Activated CD4-positive, alpha-beta memory T cell treated with anti-CD3 and anti-CD28 coated beads for 36 hours (primary cell): ENCODE results near the gene ZMYND11. TPM values are rescaled to one million over a fixed set of nuclear protein-coding genes. Genes with fewer than 3 reads are reported as not detected.

Experiments used
- CTCF ChIA-PET: fragments of 350-600 bp; sonication (Branson Sonifier 250); formaldehyde crosslinking; loops from one replicate; lab custom pipeline; 2021; ENCODE audit warnings: antibody characterized with exemption, inconsistent platforms; lab: Charles Lee
- POLR2A ChIA-PET: fragments of 350-600 bp; sonication (Branson Sonifier 250); formaldehyde crosslinking; loops from one replicate; lab custom pipeline; 2021; ENCODE audit warnings: antibody characterized with exemption; lab: Charles Lee
- DNase-seq: peaks from one replicate; pipeline ENCODE4 v3.0.0-alpha.2; 2020
- H3K27ac Mint-ChIP-seq: one replicate; pipeline ENCODE4 v1.8.0; 2021; ENCODE audit warnings: mixed read lengths
- H3K27me3 Mint-ChIP-seq: one replicate; pipeline ENCODE4 v1.8.0; 2021; ENCODE audit warnings: mixed read lengths
- H3K36me3 Mint-ChIP-seq: one replicate; pipeline ENCODE4 v1.8.0; 2021; ENCODE audit warnings: mixed read lengths
- H3K4me1 Mint-ChIP-seq: one replicate; pipeline ENCODE4 v1.8.0; 2021; ENCODE audit warnings: low read depth, mixed read lengths
- H3K4me3 Mint-ChIP-seq: one replicate; pipeline ENCODE4 v1.8.0; 2021; ENCODE audit warnings: mild to moderate bottlenecking, mixed read lengths
- H3K9me3 Mint-ChIP-seq: one replicate; pipeline ENCODE4 v1.8.0; 2021; ENCODE audit warnings: mixed read lengths
- intact Hi-C: fragments of 100-400 bp; cut with micrococcal nuclease; formaldehyde crosslinking; loops from one replicate; pipeline ENCODE4 v1.15.1; 2023
- total RNA-seq, 2 experiments: library from RNA; stranded (reverse); gene quantifications; one replicate each; pipeline ENCODE4 v1.2.3, GENCODE V29; 2021

ZMYND11 gene
- 10 to 100 TPM; 15.9 to 19.4 TPM for total RNA-seq

DNA sequence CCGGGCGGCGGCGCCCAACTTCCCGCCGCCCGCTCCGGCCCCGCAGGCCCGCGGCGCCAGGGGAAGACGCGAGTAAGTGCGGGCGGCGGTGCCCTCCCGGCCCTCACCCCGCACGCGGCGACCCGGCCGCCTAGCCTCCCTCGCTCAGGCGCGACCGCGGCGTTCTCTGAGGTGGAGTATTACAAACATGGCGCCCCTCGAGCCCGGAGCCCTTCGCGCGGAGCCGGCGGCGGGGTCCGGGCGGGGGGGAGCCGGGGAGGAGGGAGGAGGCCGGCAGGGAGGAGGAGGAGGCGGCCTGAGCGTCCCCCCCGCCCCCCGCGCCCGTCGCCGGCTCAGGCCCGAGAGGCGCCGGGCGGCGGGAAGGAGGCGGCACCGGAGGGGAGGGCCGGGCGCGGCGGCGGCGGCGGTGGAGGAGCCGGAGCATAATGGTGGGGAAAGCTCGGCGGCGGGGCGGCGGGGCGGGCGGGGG, at the start of gene ZMYND11:
ZMYND11 (plus strand) TSS at position 324 of the 469 bp plus-strand sequence. CDS start 44,558 bp downstream, outside the sequence.
- Mint-ChIP-seq H3K27ac (peak within 1 kb of the TSS; percentile 90), H3K4me1 (peaks cover 25% of the 10 kb centered on the region), H3K27me3 (no peaks in the 10 kb centered on the region), H3K9me3 (no peaks in the 10 kb centered on the region), H3K36me3 (no peaks in the 10 kb centered on the region), H3K4me3 (peak within 1 kb of the TSS; percentile 79)
- ChIA-PET CTCF (no interaction called here), POLR2A (interaction anchor here (0.9 to 1.0 kb wide), 2 partner anchors 11 to 300 kb away, joined by 3 read pairs; no protein-coding TSS in a partner anchor)
- intact Hi-C loops: loop anchor here (5.0 kb wide), 1 partner anchor 67 kb away; no protein-coding TSS in a partner anchor
- DNase-seq: peak; percentile 68

DNA sequence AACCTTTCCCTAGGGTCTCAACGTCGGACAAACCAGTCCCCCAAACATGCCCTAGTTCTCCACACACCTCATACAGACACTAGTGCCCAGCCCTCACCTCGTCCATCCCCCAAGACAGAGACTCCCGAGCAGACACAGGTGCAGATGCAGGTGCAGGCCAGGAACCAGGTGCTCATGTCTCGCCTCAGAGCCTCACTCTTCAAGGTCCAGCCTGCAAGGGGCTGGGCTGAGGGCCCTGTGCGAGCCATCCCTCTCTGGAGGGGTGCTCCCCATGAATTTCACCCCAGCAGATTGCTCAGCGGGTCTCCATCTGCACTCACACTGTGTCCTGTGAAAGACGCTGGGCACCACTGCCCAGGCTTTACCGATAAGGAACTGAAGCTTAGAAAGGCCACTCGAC, 49.2 kb upstream of the ZMYND11 start:
- ChIA-PET CTCF (no interaction called here), POLR2A (no interaction called here)
- H3K27me3 Mint-ChIP-seq: peaks cover 8% of the 10 kb centered on the region
- no peak overlapping the region for H3K4me3 Mint-ChIP-seq
- DNase-seq: no peak
- H3K36me3 Mint-ChIP-seq: no peaks in the 10 kb centered on the region
- no peak overlapping the region for H3K27ac Mint-ChIP-seq
- H3K4me1 Mint-ChIP-seq: no peaks in the 10 kb centered on the region
- intact Hi-C loops: no loop called here
- no peaks in the 10 kb centered on the region for H3K9me3 Mint-ChIP-seq

DNA sequence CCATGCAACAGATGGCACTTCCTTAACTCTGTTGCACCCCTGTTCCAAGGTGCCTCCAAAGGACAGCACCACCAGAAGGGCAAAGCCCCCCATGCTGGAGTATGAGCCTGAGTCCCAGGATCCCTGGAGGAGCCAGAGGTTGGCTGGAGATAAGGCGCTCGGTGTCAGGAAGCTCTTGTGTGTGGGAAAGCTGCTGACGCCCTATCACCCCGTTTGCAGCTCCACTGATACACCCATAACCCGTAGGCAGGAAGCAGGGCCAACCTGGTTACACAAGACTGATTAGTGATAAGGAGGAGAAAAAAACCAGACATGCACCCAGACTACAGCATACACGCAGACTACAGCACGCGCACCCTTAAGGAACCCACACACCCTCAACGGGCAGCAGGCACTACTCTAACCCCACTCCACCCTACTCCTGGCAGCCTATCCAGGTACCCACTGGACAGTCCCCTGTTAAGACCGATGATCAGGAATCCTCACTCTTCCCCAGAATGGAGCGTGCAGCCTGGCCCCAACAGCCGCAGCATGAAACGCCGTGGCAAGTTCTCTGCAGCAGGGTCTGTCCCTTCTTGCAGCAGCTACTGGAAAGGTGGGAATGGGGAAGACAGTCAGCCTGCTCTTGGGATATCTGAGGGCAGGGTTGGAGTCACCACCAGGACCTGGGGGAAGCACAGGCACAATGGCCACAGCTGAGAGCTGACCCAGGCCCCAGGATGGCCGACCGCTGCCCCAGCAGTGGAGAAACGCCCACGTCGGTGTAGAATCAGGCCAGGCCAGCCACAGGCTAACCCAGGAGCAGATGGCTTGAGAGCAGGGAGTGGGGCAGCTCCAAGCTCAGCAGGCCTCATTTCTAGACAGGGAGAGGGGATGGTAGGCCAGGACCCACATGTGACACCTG, 47.8 kb upstream of the ZMYND11 start:
- CTCF ChIA-PET: no interaction called here
- Mint-ChIP-seq H3K36me3 (no peaks in the 10 kb centered on the region), H3K9me3 (no peaks in the 10 kb centered on the region), H3K4me1 (no peaks in the 10 kb centered on the region), H3K27ac (no peak overlapping the region), H3K27me3 (peaks cover 8% of the 10 kb centered on the region), H3K4me3 (no peak overlapping the region)
- no peak for DNase-seq
- intact Hi-C loops: no loop called here
- POLR2A ChIA-PET: no interaction called here

- CTCF ChIA-PET: no interaction called here
- H3K4me1 Mint-ChIP-seq: no peaks in the 10 kb centered on the region
- intact Hi-C loops: no loop called here
Measured at GRCh38 chr10:88253-88652, 47.0 kb upstream of the ZMYND11 start.

DNA sequence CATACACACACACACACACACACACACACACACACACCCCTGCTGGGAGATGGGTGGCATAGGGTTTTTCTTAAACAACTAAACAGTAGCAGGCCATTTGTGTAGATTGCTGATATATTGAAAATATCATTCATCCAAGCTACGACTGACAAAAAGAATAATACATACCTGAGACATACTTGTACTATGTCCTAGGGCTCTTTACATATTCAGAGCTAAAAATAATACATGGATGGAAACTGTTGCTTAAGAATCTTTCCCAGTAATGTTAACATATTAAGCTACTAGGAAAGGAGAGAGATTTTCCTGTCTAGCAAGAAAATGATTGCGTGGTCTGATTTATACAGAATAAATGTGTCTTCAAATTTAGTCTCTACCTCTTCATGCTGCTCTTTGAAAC, 46.0 kb upstream of the ZMYND11 start:
- ChIA-PET POLR2A (no interaction called here), CTCF (interaction anchor here (1.6 kb wide), 1 partner anchor 15 kb away, joined by 5 read pairs; no protein-coding TSS in a partner anchor)

More at GRCh38 chr10:88253-88652, 47.0 kb upstream of the ZMYND11 start:
- no peak overlapping the region for H3K27ac Mint-ChIP-seq
- no peak for DNase-seq
- no peaks in the 10 kb centered on the region for H3K9me3 Mint-ChIP-seq
- H3K4me3 Mint-ChIP-seq: no peak overlapping the region
- no peaks in the 10 kb centered on the region for H3K36me3 Mint-ChIP-seq
- POLR2A ChIA-PET: no interaction called here
- H3K27me3 Mint-ChIP-seq: peaks cover 6% of the 10 kb centered on the region

DNA sequence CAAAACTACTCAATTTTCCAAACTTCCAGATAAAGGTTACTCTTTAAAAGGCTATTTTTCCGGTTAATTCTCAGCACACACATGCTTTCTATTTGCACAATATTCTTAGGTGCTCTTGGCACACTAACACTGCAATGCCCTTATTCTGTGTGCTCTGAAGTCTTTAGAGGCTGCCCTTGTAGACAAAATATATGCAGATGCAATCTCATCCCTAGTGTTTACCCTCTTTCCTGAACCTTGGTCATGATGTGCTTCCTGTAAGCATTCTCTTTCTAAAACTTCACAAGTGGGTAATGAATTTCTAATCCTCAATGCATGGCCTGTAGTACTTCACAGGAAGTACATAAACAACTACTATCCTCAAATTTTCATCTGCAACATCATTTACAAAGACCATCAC, 45.1 kb upstream of the ZMYND11 start:
- POLR2A ChIA-PET: no interaction called here
- Mint-ChIP-seq H3K9me3 (peaks cover 11% of the 10 kb centered on the region), H3K36me3 (peaks cover 5% of the 10 kb centered on the region)

More for the DNA sequence above, 46.0 kb upstream of the ZMYND11 start:
- no peak overlapping the region for H3K4me3 Mint-ChIP-seq
- H3K36me3 Mint-ChIP-seq: no peaks in the 10 kb centered on the region
- intact Hi-C loops: no loop called here
- DNase-seq: no peak
- peaks cover 3% of the 10 kb centered on the region for H3K9me3 Mint-ChIP-seq
- H3K27ac Mint-ChIP-seq: no peak overlapping the region
- peaks cover 5% of the 10 kb centered on the region for H3K27me3 Mint-ChIP-seq
- H3K4me1 Mint-ChIP-seq: no peaks in the 10 kb centered on the region

GRCh38 chr10:91313-91712, 43.9 kb upstream of the ZMYND11 start:
- ChIA-PET CTCF (no interaction called here), POLR2A (no interaction called here)
- no peak for DNase-seq
- H3K36me3 Mint-ChIP-seq: peaks cover 8% of the 10 kb centered on the region
- no peaks in the 10 kb centered on the region for H3K4me1 Mint-ChIP-seq
- H3K9me3 Mint-ChIP-seq: peaks cover 21% of the 10 kb centered on the region
- intact Hi-C loops: no loop called here
- no peak overlapping the region for H3K4me3 Mint-ChIP-seq
- no peak overlapping the region for H3K27ac Mint-ChIP-seq
- H3K27me3 Mint-ChIP-seq: peaks cover 4% of the 10 kb centered on the region

More for the DNA sequence above, 45.1 kb upstream of the ZMYND11 start:
- DNase-seq: no peak
- no peaks in the 10 kb centered on the region for H3K4me1 Mint-ChIP-seq
- H3K27ac Mint-ChIP-seq: no peak overlapping the region
- H3K27me3 Mint-ChIP-seq: peaks cover 9% of the 10 kb centered on the region
- CTCF ChIA-PET: interaction anchor here (1.6 kb wide), 1 partner anchor 16 kb away, joined by 5 read pairs; no protein-coding TSS in a partner anchor
- H3K4me3 Mint-ChIP-seq: no peak overlapping the region
- intact Hi-C loops: no loop called here

DNA sequence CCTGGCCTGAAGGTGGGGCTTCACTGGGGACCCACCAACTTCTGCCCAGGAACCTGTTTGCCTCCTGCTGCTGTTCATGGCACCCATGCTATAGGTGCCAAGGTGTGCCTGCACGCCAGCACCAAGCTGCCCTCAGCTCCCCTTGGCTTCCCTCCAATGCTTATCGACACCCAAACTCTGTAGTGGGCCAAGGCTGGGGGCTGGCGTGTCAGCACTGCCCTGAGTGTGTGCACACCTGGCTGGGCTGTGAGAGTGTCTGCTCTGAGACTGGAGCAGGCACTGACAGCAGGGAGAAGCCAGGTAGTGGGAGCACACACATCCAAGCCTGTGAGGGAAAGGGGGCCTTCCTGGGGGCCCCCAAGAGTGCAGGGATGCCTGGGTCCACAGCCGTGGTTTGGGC, 43.1 kb upstream of the ZMYND11 start:
- ChIA-PET POLR2A (no interaction called here), CTCF (no interaction called here)
- intact Hi-C loops: no loop called here
- Mint-ChIP-seq H3K27me3 (peaks cover 4% of the 10 kb centered on the region), H3K4me3 (no peak overlapping the region), H3K36me3 (peaks cover 13% of the 10 kb centered on the region), H3K27ac (no peak overlapping the region), H3K9me3 (peaks cover 30% of the 10 kb centered on the region), H3K4me1 (no peaks in the 10 kb centered on the region)
- no peak for DNase-seq

DNA sequence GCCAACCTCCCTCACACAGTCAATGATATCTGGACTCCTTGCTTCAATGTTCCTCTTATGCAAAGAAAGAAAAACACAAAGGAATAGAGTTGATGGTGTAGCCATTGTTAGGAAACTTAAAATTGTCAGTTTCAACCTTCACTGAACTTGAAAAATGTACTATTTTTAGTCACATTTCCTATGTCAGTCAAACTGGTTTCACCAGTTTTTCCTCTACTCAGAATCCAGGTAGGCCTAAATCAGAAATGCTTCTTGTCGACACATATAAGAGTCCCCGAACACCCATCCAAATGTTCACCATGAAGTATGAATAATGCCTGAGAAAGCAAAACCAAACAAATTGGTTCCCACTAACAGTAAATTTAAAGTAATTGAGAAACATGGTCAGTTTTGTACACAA, 42.4 kb upstream of the ZMYND11 start:
- DNase-seq: no peak
- H3K4me1 Mint-ChIP-seq: no peaks in the 10 kb centered on the region
- ChIA-PET POLR2A (no interaction called here), CTCF (no interaction called here)
- peaks cover 16% of the 10 kb centered on the region for H3K36me3 Mint-ChIP-seq
- peaks cover 4% of the 10 kb centered on the region for H3K27me3 Mint-ChIP-seq
- intact Hi-C loops: no loop called here
- H3K9me3 Mint-ChIP-seq: peaks cover 36% of the 10 kb centered on the region
- H3K27ac Mint-ChIP-seq: no peak overlapping the region
- H3K4me3 Mint-ChIP-seq: no peak overlapping the region

- intact Hi-C loops: no loop called here
- no peak overlapping the region for H3K27ac Mint-ChIP-seq
- POLR2A ChIA-PET: no interaction called here
- H3K9me3 Mint-ChIP-seq: peaks cover 41% of the 10 kb centered on the region
- no peak for DNase-seq
- no peaks in the 10 kb centered on the region for H3K4me1 Mint-ChIP-seq
- peaks cover 4% of the 10 kb centered on the region for H3K27me3 Mint-ChIP-seq
- no peak overlapping the region for H3K4me3 Mint-ChIP-seq
- peaks cover 16% of the 10 kb centered on the region for H3K36me3 Mint-ChIP-seq
- CTCF ChIA-PET: no interaction called here
Measured at GRCh38 chr10:94613-95012, 40.6 kb upstream of the ZMYND11 start.

DNA sequence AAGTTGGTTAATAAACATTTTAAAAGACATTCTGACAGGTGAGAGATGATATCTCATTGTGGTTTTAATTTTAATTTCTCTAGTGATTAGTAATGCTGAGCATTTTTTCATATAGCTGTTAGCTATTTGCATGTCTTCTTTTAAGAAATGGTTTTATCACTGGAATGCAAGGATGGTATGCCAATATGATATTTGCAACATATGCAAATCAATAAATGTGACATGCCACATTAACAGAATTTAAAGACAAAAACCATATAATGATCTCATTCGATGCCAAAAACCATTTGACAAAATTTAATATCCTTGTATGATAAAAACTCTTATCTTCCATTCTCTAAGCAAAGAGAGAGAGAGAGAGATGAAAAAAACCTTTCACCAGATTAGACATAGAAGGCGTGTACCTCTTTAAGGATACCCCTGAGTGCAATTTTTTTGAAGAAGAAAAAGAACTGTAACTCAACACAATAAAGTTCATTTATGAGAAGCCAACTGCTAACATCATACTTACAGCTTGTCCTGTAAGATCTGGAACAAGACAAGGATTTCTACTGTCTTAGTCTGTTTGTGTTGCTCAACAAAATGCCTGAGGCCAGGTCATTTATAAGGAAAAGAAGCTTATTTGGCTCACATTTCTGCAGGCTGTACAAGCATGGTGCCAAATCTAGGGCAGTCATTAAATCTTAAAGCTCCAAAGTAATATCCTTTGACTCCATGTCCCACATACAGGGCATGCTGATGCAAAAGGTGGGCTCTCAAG, 39.7 kb upstream of the ZMYND11 start:
- ChIA-PET CTCF (no interaction called here), POLR2A (no interaction called here)
- no peak overlapping the region for H3K27ac Mint-ChIP-seq
- H3K4me3 Mint-ChIP-seq: no peak overlapping the region
- no peak for DNase-seq
- no peaks in the 10 kb centered on the region for H3K4me1 Mint-ChIP-seq
- peaks cover 41% of the 10 kb centered on the region for H3K9me3 Mint-ChIP-seq
- H3K27me3 Mint-ChIP-seq: peaks cover 4% of the 10 kb centered on the region
- H3K36me3 Mint-ChIP-seq: peaks cover 16% of the 10 kb centered on the region
- intact Hi-C loops: no loop called here

- POLR2A ChIA-PET: no interaction called here
- intact Hi-C loops: no loop called here
- H3K4me1 Mint-ChIP-seq: no peaks in the 10 kb centered on the region
- CTCF ChIA-PET: no interaction called here
- H3K27me3 Mint-ChIP-seq: peaks cover 4% of the 10 kb centered on the region
- peaks cover 41% of the 10 kb centered on the region for H3K9me3 Mint-ChIP-seq
- no peak overlapping the region for H3K27ac Mint-ChIP-seq
- peaks cover 16% of the 10 kb centered on the region for H3K36me3 Mint-ChIP-seq
- H3K4me3 Mint-ChIP-seq: no peak overlapping the region
- no peak for DNase-seq
Measured at GRCh38 chr10:96466-96865, 38.8 kb upstream of the ZMYND11 start.
